NT2/D1 (cell line): ENCODE results near the gene COLQ.

Experiments
- YY1 ChIP-seq: IDR thresholded peaks from 2 replicates; pipeline ENCODE4 v1.6.1; 2011; ENCODE audit not compliant: insufficient read length, insufficient read depth
- ZNF274 ChIP-seq: IDR thresholded peaks from 2 replicates; pipeline ENCODE4 v1.6.1; 2011; ENCODE audit warnings: mild to moderate bottlenecking, low read depth, low read length

DNA sequence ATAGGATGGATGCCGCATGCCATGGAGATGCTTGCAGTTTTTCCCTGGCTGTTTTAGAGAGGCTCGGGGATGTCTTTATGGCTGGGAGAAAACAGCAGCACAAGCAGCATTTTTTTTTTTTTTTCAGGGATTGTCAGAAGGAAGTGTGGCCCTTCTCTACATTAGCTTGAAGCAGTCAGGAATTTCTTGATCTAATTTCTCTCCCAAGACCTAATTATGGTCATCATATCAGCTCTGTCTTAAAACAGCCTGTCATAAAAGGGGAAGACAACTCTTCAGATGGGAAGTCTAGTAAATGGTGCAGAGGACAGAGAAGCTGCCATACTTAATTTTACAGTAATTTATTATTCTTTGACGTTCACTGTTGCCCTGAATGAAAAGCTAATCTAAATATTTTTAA, 49.6 kb downstream of the COLQ start:
- TF ChIP-seq ZNF274 (no peak), YY1 (no peak)
